Naive B cell (primary cell): ENCODE data around the gene AATF. TPM values are rescaled to one million over a fixed set of nuclear protein-coding genes. Genes with fewer than 3 reads are reported as not detected.
A peak's percentile ranks its signal among the peaks of the same experiment; 100 is the strongest.

Experiments
- ATAC-seq, 2 donors: fragments of 150-1000 bp; cut with Tn5 transposase; 2 replicates each; pipeline ENCODE4 v1.10.0; 2021; ENCODE audit warnings: low read depth in 2 of 2, mild to moderate bottlenecking in 2 of 2, moderate library complexity in 2 of 2
- DNase-seq: peaks from one replicate; pipeline ENCODE4 v3.0.0; 2022
- H3K27ac Mint-ChIP-seq, 6 donors: one replicate each; pipeline ENCODE4 v1.8.0; 2020 to 2022; ENCODE audit warnings: mild to moderate bottlenecking in 6 of 6, mixed read lengths in 6 of 6, moderate library complexity in 5 of 6, inconsistent platforms in 2 of 6
- H3K27me3 Mint-ChIP-seq, 3 donors: one replicate each; pipeline ENCODE4 v1.8.0; 2021 to 2022; ENCODE audit warnings: mixed read lengths in 3 of 3, mild to moderate bottlenecking in 1 of 3
- H3K36me3 Mint-ChIP-seq, 2 donors: one replicate each; pipeline ENCODE4 v1.8.0; 2020 to 2022; ENCODE audit warnings: mixed read lengths in 2 of 2, inconsistent platforms in 1 of 2, mild to moderate bottlenecking in 1 of 2
- H3K4me1 Mint-ChIP-seq, 3 donors: one replicate each; pipeline ENCODE4 v1.8.0; 2020 to 2022; ENCODE audit warnings: mixed read lengths in 3 of 3, inconsistent platforms in 1 of 3, mild to moderate bottlenecking in 1 of 3, moderate library complexity in 1 of 3
- H3K4me3 Mint-ChIP-seq, 8 donors: one replicate each; pipeline ENCODE4 v1.8.0; 2020 to 2022; ENCODE audit warnings: mild to moderate bottlenecking in 8 of 8, mixed read lengths in 8 of 8, moderate library complexity in 8 of 8, inconsistent platforms in 2 of 8
- H3K9me3 Mint-ChIP-seq, 7 donors: one replicate each; pipeline ENCODE4 v1.8.0; 2020 to 2022; ENCODE audit warnings: mixed read lengths in 7 of 7, mild to moderate bottlenecking in 5 of 7, inconsistent platforms in 2 of 7, moderate library complexity in 1 of 7
- polyA plus RNA-seq, 6 donors: library from polyadenylated mRNA; unstranded; fragments of 300-500 nt; fragmentation: Illumina TruSeq; gene quantifications; one replicate each; pipeline ENCODE4 v1.2.3, GENCODE V29; 2021; ENCODE audit warnings: low read depth in 6 of 6

The AATF gene
- polyA plus RNA-seq, 6 donors from 2014 or later, result 63.8 to 96.7 (median 73.2) TPM

DNA sequence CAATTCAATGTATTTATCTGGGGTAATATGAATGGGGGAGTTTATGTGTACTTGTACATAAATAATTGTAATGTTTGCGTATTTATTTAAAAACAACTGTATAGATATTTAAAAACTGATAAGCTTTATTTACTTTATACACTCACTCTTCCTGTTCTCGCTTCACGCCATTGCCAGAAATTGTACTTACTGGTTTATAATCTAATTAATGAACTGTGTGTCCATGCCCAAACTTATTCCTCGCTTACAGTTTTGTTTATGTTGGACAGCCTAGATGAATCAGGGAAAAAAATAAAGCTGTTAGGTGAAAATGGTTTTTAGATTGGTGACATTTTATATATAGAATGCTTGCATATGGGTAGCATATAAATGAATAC, 30.8 kb downstream of the AATF start:
- Mint-ChIP-seq H3K36me3 (peaks cover 14 to 16% of the 10 kb centered on the region in 2 donors), H3K27me3 (no peaks in the 10 kb centered on the region), H3K4me3 (no peak overlapping the region), H3K27ac (peak overlapping the region in 2 of 6 donors; percentile 3 to 52), H3K9me3 (no peaks in the 10 kb centered on the region), H3K4me1 (peaks cover 39 to 52% (median 47%) of the 10 kb centered on the region in 3 donors)
- ATAC-seq (no peak), DNase-seq (no peak)

DNA sequence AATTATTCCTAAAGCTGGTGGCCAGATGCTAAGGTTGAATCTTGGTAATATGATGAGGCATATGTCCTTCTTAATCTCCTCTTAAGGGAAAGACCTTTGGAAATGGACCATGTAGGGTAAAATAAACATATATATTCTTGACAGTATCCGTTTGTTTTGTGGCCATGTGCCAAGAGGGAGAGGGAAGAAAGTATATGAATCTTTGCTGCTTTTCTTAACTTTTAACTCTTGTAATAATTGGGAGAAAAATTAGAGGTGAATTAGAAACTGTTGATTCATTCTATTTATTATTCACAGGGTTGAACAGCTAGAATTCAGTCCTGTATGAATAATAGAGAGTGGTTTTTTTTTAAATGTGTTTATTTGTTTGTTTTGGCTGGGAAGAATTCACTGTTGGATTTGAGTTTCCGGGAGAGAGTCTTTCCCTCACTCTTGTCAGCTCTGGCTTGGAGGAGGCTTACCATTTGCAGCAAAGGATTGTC, 31.6 kb downstream of the AATF start:
- peaks cover 39 to 52% (median 47%) of the 10 kb centered on the region in 3 donors for H3K4me1 Mint-ChIP-seq
- H3K4me3 Mint-ChIP-seq, result peak overlapping the region in 1 of 8 donors; percentile 30
- ATAC-seq, result no peak
- H3K36me3 Mint-ChIP-seq, result peaks cover 14 to 16% of the 10 kb centered on the region in 2 donors
- H3K9me3 Mint-ChIP-seq, result no peaks in the 10 kb centered on the region
- peak overlapping the region in 2 of 6 donors; percentile 30 to 68 for H3K27ac Mint-ChIP-seq
- H3K27me3 Mint-ChIP-seq, result no peaks in the 10 kb centered on the region
- DNase-seq, result no peak

DNA sequence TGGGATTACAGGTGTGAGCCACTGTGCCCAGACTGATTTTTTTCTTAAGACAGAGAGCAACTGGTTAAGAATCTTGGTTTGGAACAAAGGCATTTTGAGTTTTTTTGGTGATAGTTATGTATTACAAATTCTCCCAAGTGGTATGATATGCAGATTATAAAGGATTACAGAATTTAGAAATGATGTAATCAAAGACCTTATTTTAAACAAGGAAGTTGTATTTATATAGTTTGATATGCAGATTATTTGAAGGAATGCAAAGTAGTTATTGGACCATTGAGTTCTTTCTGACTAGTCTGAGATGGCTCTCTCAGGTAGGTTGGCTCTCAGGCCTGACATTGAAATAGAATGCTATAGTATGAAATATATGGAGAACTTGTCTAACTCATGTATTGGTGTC, 34.9 kb downstream of the AATF start:
- H3K4me1 Mint-ChIP-seq, result peaks cover 34 to 59% (median 35%) of the 10 kb centered on the region in 3 donors
- DNase-seq (no peak), ATAC-seq (no peak)
- H3K36me3 Mint-ChIP-seq, result peaks cover 25 to 30% of the 10 kb centered on the region in 2 donors
- no peaks in the 10 kb centered on the region for H3K27me3 Mint-ChIP-seq
- H3K27ac Mint-ChIP-seq, result peak overlapping the region in 1 of 6 donors; percentile 11
- H3K4me3 Mint-ChIP-seq, result no peak overlapping the region
- no peaks in the 10 kb centered on the region for H3K9me3 Mint-ChIP-seq

DNA sequence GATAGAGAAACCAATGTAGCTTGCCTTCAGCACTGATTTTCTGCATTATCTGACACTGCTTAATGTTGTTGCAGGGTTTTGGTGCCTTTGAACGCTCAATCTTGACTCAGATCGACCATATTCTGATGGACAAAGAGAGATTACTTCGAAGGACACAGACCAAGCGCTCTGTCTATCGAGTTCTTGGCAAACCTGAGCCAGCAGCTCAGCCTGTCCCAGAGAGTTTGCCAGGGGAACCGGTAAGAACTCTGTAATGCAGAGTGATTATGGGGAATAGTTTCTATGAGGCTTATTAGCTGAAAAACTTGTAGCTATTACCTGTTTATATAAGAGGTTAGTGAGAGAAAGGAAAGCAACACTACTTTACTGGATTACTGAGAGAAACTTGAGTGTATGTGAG, 40.4 kb downstream of the AATF start:
- H3K4me3 Mint-ChIP-seq, result no peak overlapping the region
- no peak for DNase-seq
- H3K27me3 Mint-ChIP-seq, result no peaks in the 10 kb centered on the region
- ATAC-seq, result no peak
- peak overlapping the region in 1 of 6 donors; percentile 7 for H3K27ac Mint-ChIP-seq
- no peaks in the 10 kb centered on the region for H3K9me3 Mint-ChIP-seq
- peaks cover 38 to 48% of the 10 kb centered on the region in 2 donors for H3K36me3 Mint-ChIP-seq
- peaks cover 0 to 15% (median 6%) of the 10 kb centered on the region in 3 donors for H3K4me1 Mint-ChIP-seq

DNA sequence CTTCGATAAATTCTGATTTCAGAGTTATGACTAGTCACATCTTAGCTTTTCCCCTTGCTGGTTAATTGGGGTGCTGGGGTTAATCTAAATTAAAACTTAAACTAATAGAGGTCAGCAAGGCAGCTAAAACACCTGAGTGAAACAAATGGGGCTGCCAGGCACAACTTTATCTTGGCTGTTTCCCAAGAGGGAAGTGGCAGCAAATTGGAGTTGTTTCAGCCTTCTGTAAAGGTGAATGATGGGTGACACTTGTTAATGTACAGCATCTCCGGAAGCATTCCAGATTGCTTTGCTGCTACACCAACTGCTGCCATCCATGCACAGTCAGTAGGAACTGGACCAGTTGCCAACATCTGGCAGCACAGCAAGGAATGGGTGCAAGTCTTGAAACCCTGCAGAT, 43.9 kb downstream of the AATF start:
- H3K36me3 Mint-ChIP-seq, result peaks cover 50 to 60% of the 10 kb centered on the region in 2 donors
- H3K4me3 Mint-ChIP-seq, result no peak overlapping the region
- no peaks in the 10 kb centered on the region for H3K9me3 Mint-ChIP-seq
- ATAC-seq (no peak), DNase-seq (no peak)
- H3K4me1 Mint-ChIP-seq, result no peaks in the 10 kb centered on the region
- H3K27me3 Mint-ChIP-seq, result no peaks in the 10 kb centered on the region
- no peak overlapping the region for H3K27ac Mint-ChIP-seq

DNA sequence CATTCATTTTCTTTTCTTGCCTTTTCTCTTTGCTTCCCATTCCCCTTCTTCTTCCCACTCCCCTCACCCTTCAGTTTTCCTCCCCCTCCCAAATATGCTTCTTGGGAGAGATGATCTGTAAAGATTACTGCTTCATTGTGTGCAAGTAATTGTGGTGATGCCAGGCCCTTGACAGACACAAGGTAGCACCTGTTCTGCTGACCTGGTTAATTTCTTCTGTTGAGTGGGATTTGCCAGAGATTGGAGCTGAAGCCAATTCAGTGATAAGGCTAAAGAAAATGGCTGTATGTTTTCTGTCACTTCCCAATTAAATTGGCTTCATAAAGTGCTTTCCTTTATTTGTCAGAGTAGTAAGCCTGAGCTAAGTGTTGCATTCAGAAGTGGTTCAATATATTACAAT, 44.5 kb downstream of the AATF start:
- ATAC-seq, result no peak
- Mint-ChIP-seq H3K9me3 (no peaks in the 10 kb centered on the region), H3K4me1 (no peaks in the 10 kb centered on the region), H3K4me3 (no peak overlapping the region), H3K36me3 (peaks cover 51 to 56% of the 10 kb centered on the region in 2 donors), H3K27me3 (no peaks in the 10 kb centered on the region), H3K27ac (no peak overlapping the region)
- no peak for DNase-seq

DNA sequence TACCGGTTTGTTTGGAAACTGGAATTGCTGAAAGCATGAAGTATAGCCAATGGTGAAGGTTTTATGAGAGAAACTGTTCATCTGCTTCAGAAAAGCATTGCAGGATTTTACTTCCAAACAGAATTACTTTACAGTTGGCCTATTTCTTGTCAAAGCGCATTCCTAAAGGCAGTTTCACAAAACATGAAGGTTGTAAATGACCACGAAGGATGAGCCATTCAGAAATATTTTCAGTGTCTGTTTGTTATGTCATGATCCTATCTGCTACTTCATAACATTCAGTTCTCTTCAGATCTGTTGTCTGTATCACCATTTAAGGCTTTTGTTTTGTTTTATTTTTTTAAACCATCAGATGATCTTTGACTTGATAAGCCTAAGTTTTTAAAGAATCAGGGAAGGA, 45.7 kb downstream of the AATF start:
- H3K4me1 Mint-ChIP-seq, result peaks cover under 1 to 2% (median under 1%) of the 10 kb centered on the region in 3 donors
- DNase-seq (no peak), ATAC-seq (no peak)
- H3K9me3 Mint-ChIP-seq, result peaks cover 0 to 2% (median 0%) of the 10 kb centered on the region in 7 donors
- H3K4me3 Mint-ChIP-seq, result no peak overlapping the region
- peaks cover 40 to 53% of the 10 kb centered on the region in 2 donors for H3K36me3 Mint-ChIP-seq
- no peaks in the 10 kb centered on the region for H3K27me3 Mint-ChIP-seq
- no peak overlapping the region for H3K27ac Mint-ChIP-seq

DNA sequence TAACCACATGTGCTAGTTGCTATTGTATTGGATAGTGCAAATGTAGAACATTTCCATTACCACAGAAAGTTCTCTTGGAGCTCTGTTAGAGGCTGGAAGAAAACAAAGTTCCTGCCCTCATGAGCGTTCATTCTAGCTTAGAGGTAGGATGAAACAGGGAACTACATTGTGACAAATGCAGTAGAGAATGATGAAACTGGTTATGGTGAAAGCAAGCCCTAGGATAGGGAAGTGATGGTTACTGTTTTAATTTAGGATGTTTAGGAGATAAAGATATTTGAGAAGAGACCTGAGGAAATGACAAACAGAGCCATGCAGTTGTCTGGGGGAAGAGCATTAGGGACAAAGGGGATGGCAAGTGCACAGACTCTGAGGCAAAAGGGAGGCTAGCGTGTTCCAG, 50.7 kb downstream of the AATF start:
- no peak for DNase-seq
- H3K9me3 Mint-ChIP-seq, result peaks cover 0 to 16% (median 11%) of the 10 kb centered on the region in 7 donors
- no peak overlapping the region for H3K4me3 Mint-ChIP-seq
- no peak for ATAC-seq
- no peaks in the 10 kb centered on the region for H3K27me3 Mint-ChIP-seq
- peak overlapping the region in 2 of 6 donors; percentile 8 to 83 for H3K27ac Mint-ChIP-seq
- H3K4me1 Mint-ChIP-seq, result peaks cover 14 to 27% (median 19%) of the 10 kb centered on the region in 3 donors
- peaks cover 52 to 54% of the 10 kb centered on the region in 2 donors for H3K36me3 Mint-ChIP-seq

DNA sequence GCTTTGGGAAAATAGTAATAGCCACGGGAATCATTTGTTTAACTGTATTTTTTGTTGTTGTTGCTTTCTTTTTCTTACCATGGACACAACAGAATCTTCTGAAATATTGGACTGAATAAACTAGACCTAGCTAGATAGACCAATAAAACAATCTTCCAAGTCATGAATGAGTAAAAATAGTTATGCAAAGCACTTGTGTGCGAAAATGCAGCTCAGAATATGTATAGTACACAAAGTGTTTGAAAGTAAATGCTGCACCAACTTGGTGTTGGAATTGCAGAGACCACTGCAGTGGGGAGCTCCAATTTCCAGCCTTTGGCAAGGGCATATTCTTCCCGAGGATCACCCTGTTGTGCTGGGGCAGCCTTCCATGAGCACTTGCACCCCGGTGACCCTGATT, 68.0 kb downstream of the AATF start:
- Mint-ChIP-seq H3K36me3 (peaks cover 4 to 8% of the 10 kb centered on the region in 2 donors), H3K4me1 (peaks cover 0 to 5% (median 4%) of the 10 kb centered on the region in 3 donors), H3K27me3 (no peaks in the 10 kb centered on the region), H3K4me3 (no peak overlapping the region), H3K9me3 (no peaks in the 10 kb centered on the region), H3K27ac (no peak overlapping the region)
- ATAC-seq, result no peak
- no peak for DNase-seq

DNA sequence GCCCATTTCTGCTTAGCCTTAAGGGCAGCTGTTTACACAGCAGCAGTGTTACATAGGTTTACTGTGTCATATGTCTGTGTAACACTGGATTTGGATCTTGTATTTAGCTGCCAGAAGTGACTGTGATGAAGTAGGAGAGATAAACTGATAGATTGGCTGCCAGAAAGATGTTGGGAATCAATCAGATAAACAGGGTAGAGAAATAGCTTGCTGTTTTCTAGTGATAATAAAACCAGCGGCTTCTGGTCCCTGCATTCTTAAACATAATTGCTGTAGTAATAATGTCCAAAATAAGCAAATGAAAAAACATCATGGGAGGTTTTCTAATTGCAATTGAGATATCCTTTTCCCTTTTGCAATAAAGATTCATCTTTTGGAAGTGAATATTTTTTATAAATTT, 68.7 kb downstream of the AATF start:
- ATAC-seq (no peak), DNase-seq (no peak)
- Mint-ChIP-seq H3K27ac (no peak overlapping the region), H3K9me3 (no peaks in the 10 kb centered on the region), H3K4me1 (peaks cover 0 to 4% (median 2%) of the 10 kb centered on the region in 3 donors), H3K36me3 (peaks cover 4 to 6% of the 10 kb centered on the region in 2 donors), H3K27me3 (no peaks in the 10 kb centered on the region), H3K4me3 (no peak overlapping the region)

DNA sequence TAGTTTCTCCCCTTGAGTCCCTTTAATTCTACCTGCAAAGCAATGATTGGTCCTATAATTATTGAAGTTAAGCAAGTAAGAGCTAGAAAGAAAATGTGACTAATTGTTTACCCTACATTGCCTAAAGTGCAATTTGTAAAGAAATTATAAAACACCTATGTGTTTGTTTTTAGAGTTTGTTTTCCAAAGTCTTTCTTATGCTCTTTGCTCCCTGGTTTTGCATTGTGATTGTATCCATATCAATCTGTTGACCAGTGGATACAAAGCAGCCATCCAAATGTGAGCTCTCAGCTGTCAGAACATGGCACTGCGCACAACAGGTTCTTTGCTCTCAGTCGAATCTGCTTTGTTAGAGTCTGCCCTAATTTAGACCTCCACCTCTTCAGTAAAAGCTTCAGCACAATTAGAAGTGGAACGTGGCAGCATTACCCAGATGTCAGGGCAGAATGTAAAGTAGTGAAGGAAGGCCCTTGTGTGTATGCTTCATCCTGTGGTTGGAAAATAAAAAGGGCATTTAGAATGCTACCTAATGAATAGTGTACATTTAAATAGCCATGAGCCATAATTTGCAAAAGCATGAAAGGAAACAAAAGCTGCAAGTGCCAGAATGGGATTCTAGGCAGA, 70.5 kb downstream of the AATF start:
- Mint-ChIP-seq H3K36me3 (peaks cover 8 to 12% of the 10 kb centered on the region in 2 donors), H3K4me1 (peaks cover 0 to 4% (median 0%) of the 10 kb centered on the region in 3 donors), H3K4me3 (no peak overlapping the region), H3K27ac (no peak overlapping the region), H3K27me3 (no peaks in the 10 kb centered on the region), H3K9me3 (no peaks in the 10 kb centered on the region)
- ATAC-seq (no peak), DNase-seq (no peak)

DNA sequence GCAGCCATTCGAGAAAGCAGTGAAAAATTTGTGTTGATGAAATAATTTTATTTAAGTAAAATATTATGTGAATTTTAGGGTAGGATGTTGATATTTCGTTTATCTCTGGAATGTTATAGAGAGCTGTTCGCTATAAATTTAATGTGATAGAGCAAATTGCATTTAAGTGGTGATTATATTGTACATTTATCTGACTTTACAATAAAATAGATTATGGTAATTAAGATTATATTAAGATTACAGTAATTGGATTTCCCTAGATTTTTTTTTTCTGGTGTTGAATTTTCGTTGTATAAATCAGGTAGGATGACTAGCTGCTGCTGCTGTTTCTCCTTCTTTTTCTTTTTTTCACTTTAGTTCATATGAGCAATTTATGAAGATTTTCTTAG, 71.0 kb downstream of the AATF start:
- no peaks in the 10 kb centered on the region for H3K27me3 Mint-ChIP-seq
- H3K36me3 Mint-ChIP-seq, result peaks cover 11 to 17% of the 10 kb centered on the region in 2 donors
- ATAC-seq (no peak), DNase-seq (no peak)
- H3K27ac Mint-ChIP-seq, result no peak overlapping the region
- peaks cover 0 to 4% (median 0%) of the 10 kb centered on the region in 3 donors for H3K4me1 Mint-ChIP-seq
- no peaks in the 10 kb centered on the region for H3K9me3 Mint-ChIP-seq
- no peak overlapping the region for H3K4me3 Mint-ChIP-seq

DNA sequence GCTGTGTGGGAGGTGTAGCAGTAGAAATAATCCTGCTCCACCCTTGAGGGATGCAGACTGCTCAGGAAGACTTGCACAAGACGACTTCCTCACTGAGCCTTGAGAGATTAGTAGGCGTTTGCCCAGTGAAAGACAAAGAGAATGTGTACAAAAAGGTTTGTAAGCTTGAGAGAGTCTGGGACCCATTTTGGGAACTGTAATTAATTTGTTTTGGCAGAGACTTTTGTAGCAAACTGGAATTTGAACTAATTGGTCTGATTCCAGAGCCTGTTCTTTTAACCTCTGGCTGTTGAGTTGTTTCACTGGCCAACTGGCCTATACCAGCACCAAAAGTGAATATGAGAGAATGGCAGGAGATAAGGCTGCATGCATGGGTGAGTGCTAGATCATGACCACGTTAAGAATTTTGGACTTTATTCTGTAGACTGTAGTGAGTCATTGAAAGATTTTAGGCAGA, 75.5 kb downstream of the AATF start:
- DNase-seq, result no peak
- H3K4me3 Mint-ChIP-seq, result no peak overlapping the region
- peaks cover 0 to 4% (median 0%) of the 10 kb centered on the region in 3 donors for H3K4me1 Mint-ChIP-seq
- H3K27me3 Mint-ChIP-seq, result no peaks in the 10 kb centered on the region
- no peak for ATAC-seq
- H3K36me3 Mint-ChIP-seq, result peaks cover 15 to 21% of the 10 kb centered on the region in 2 donors
- no peaks in the 10 kb centered on the region for H3K9me3 Mint-ChIP-seq
- H3K27ac Mint-ChIP-seq, result no peak overlapping the region

DNA sequence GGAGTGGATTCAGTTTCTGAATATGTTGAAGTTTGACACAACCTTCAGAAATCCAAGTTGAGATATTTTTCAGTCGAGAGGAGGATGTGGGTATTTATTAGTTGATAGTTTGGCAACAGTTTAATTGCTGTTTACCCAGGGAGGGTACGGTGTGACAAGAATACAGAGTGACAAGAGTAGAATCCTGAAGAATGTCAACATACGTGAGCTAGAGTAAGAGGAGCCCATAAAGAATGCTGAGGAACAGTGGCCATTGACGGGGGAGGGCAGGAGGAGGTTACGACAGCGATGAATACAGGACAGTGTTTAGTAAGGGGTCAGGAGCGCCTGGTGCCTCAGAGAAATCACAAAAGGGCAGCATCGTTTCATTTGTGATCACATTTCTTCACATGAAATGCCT, 76.5 kb downstream of the AATF start:
- Mint-ChIP-seq H3K4me3 (no peak overlapping the region), H3K4me1 (peaks cover 0 to 4% (median 0%) of the 10 kb centered on the region in 3 donors), H3K27me3 (no peaks in the 10 kb centered on the region), H3K27ac (peak overlapping the region in 3 of 6 donors; percentile 10 to 84 (median 23)), H3K36me3 (peaks cover 15 to 18% of the 10 kb centered on the region in 2 donors), H3K9me3 (no peaks in the 10 kb centered on the region)
- DNase-seq, result no peak
- ATAC-seq, result no peak
